Astrocyte (in vitro differentiated cells and primary cell): Measurements from ENCODE around the gene GNRHR. TPM values are rescaled to one million over a fixed set of nuclear protein-coding genes. Genes with fewer than 3 reads are reported as not detected.
"Not testable (repeated sequence)": the region's sequence is repeated elsewhere in the genome, so short reads cannot be mapped to it uniquely, and the experiment has no call there.

Source experiments
- DNase-seq: peaks from one replicate; pipeline ENCODE4 v3.0.0-alpha.2; 2010; ENCODE audit warnings: low read depth
- FAIRE-seq: peaks from 2 replicates; lab custom pipeline; 2011; peaks lifted over from hg19 to GRCh38; lab: Jason Lieb, UNC
- H2AFZ ChIP-seq: 2 replicates; pipeline ENCODE4 v1.6.0; 2012; ENCODE audit warnings: low read depth, low read length, inconsistent platforms
- H3K27ac ChIP-seq: 2 replicates; pipeline ENCODE4 v1.5.1; 2011; ENCODE audit warnings: low read depth, low read length, inconsistent platforms
- H3K27me3 ChIP-seq: 2 replicates; pipeline ENCODE4 v1.6.0; 2011; ENCODE audit warnings: low read length, inconsistent platforms; ENCODE audit not compliant: insufficient read depth
- H3K36me3 ChIP-seq: 2 replicates; pipeline ENCODE4 v1.5.1; 2011; ENCODE audit warnings: low read length, inconsistent platforms; ENCODE audit not compliant: insufficient read depth
- H3K4me1 ChIP-seq: 2 replicates; pipeline ENCODE4 v1.5.1; 2011; ENCODE audit warnings: low read length, inconsistent platforms; ENCODE audit not compliant: insufficient read depth
- H3K4me2 ChIP-seq: 2 replicates; pipeline ENCODE4 v1.6.0; 2012; ENCODE audit warnings: low read length, inconsistent platforms
- H3K4me3 ChIP-seq: 2 replicates; pipeline ENCODE4 v1.5.1; 2011; ENCODE audit warnings: low read depth, mild to moderate bottlenecking, low read length, inconsistent platforms; ENCODE audit not compliant: insufficient read depth
- H3K79me2 ChIP-seq: 2 replicates; pipeline ENCODE4 v1.6.0; 2012; ENCODE audit warnings: mild to moderate bottlenecking, low read length, inconsistent platforms; ENCODE audit not compliant: insufficient read depth
- H3K9ac ChIP-seq: 2 replicates; pipeline ENCODE4 v1.6.0; 2012; ENCODE audit warnings: mild to moderate bottlenecking, low read length, inconsistent platforms
- H3K9me3 ChIP-seq: 2 replicates; pipeline ENCODE4 v1.5.1; 2012; ENCODE audit warnings: low read depth, mild to moderate bottlenecking, low read length, inconsistent platforms; ENCODE audit not compliant: insufficient read depth
- H4K20me1 ChIP-seq: 2 replicates; pipeline ENCODE4 v1.6.0; 2012; ENCODE audit warnings: low read length, inconsistent platforms; ENCODE audit not compliant: insufficient read depth
- H3K27ac Mint-ChIP-seq: one replicate; pipeline ENCODE4 v1.8.0; 2021; ENCODE audit warnings: mild to moderate bottlenecking, mixed read lengths; ENCODE audit not compliant: unreplicated experiment
- H3K27me3 Mint-ChIP-seq: one replicate; pipeline ENCODE4 v1.8.0; 2021; ENCODE audit warnings: low read depth, mixed read lengths; ENCODE audit not compliant: unreplicated experiment
- H3K36me3 Mint-ChIP-seq: one replicate; pipeline ENCODE4 v1.8.0; 2021; ENCODE audit warnings: low read depth, mixed read lengths; ENCODE audit not compliant: unreplicated experiment
- H3K4me1 Mint-ChIP-seq: one replicate; pipeline ENCODE4 v1.8.0; 2021; ENCODE audit warnings: low read depth, mixed read lengths; ENCODE audit not compliant: unreplicated experiment
- H3K4me3 Mint-ChIP-seq: one replicate; pipeline ENCODE4 v1.8.0; 2021; ENCODE audit warnings: mild to moderate bottlenecking, moderate library complexity, mixed read lengths; ENCODE audit not compliant: unreplicated experiment
- H3K9me3 Mint-ChIP-seq: one replicate; pipeline ENCODE4 v1.8.0; 2021; ENCODE audit warnings: mild to moderate bottlenecking, mixed read lengths; ENCODE audit not compliant: unreplicated experiment
- EZH2 ChIP-seq: IDR thresholded peaks from 2 replicates; pipeline ENCODE4 v1.6.1; 2012; ENCODE audit warnings: mild to moderate bottlenecking, low read length, inconsistent platforms; ENCODE audit not compliant: insufficient read depth
- total RNA-seq: library from RNA; stranded (reverse); gene quantifications from 2 replicates; pipeline ENCODE4 v1.2.1, GENCODE V29; 2021
- TF ChIP-seq, protein P1 (sequence below): IDR thresholded peaks from 2 replicates; pipeline ENCODE4 v1.5.1; 2011; ENCODE audit warnings: low read depth, mild to moderate bottlenecking, inconsistent platforms, low read length, moderate library complexity; ENCODE audit not compliant: insufficient read depth

Gene GNRHR
- total RNA-seq, 1 donor from 2014 or later: not detected

DNA sequence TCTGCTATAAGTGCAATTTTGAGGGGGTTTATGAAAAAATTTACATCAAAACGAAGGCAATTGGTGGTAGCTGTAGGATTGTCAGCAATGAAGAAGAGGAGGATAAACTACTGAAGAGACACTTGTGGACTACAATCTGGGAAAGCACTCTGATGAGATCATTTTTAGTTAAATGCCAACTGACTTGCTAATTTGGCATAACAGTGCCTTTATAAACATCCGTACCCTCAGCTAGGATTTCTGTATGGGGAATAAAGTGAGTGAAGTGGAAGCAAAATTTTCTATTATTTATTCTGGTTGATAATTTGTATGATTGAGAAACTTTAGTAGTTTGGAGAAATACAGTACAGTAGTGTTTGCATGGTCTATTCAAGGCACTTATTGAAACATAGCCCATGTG lies 11.2 kb upstream of the GNRHR start:
- Histone ChIP-seq H3K9me3 (no peaks in the 10 kb centered on the region), H3K9ac (no peak overlapping the region), H3K4me2 (no peak overlapping the region), H3K4me1 (no peaks in the 10 kb centered on the region), H3K27me3 (no peaks in the 10 kb centered on the region), H4K20me1 (no peaks in the 10 kb centered on the region), H2AFZ (no peak overlapping the region), H3K36me3 (no peaks in the 10 kb centered on the region), H3K79me2 (no peaks in the 10 kb centered on the region), H3K4me3 (no peak overlapping the region), H3K27ac (no peak overlapping the region)
- Mint-ChIP-seq H3K27ac (no peak overlapping the region), H3K9me3 (no peaks in the 10 kb centered on the region), H3K27me3 (no peaks in the 10 kb centered on the region), H3K4me1 (peaks cover 5% of the 10 kb centered on the region), H3K36me3 (no peaks in the 10 kb centered on the region), H3K4me3 (no peak overlapping the region)
- FAIRE-seq: peak; percentile 29
- TF ChIP-seq, protein P1, sequence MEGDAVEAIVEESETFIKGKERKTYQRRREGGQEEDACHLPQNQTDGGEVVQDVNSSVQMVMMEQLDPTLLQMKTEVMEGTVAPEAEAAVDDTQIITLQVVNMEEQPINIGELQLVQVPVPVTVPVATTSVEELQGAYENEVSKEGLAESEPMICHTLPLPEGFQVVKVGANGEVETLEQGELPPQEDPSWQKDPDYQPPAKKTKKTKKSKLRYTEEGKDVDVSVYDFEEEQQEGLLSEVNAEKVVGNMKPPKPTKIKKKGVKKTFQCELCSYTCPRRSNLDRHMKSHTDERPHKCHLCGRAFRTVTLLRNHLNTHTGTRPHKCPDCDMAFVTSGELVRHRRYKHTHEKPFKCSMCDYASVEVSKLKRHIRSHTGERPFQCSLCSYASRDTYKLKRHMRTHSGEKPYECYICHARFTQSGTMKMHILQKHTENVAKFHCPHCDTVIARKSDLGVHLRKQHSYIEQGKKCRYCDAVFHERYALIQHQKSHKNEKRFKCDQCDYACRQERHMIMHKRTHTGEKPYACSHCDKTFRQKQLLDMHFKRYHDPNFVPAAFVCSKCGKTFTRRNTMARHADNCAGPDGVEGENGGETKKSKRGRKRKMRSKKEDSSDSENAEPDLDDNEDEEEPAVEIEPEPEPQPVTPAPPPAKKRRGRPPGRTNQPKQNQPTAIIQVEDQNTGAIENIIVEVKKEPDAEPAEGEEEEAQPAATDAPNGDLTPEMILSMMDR: no peak
- TF ChIP-seq EZH2: no peak
- DNase-seq: peak; percentile 41

DNA sequence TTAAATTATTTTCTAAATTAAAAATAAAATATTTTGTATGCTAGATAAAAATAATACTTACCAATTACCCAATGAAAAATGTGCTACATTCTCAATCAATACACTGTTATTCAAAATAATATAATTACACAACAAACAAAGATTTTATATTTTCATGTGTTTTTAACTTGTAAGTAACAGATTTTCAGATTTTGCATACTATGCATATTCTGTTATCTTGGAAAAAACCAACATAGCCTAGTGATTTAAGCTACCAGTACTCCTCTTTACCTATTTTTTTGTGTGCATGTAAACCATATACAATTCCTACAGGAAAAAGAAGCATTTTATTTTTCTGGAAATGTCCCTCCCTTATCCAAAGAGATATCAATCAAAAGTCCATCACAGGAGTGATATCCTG lies 10.0 kb upstream of the GNRHR start:
- no peak overlapping the region for H3K4me3 Mint-ChIP-seq
- H3K9me3 ChIP-seq: no peaks in the 10 kb centered on the region
- no peaks in the 10 kb centered on the region for H3K79me2 ChIP-seq
- no peaks in the 10 kb centered on the region for H3K9me3 Mint-ChIP-seq
- DNase-seq: no peak
- H2AFZ ChIP-seq: no peak overlapping the region
- no peak overlapping the region for H3K4me3 ChIP-seq
- no peaks in the 10 kb centered on the region for H3K36me3 Mint-ChIP-seq
- H3K9ac ChIP-seq: no peak overlapping the region
- no peaks in the 10 kb centered on the region for H3K36me3 ChIP-seq
- peaks cover 5% of the 10 kb centered on the region for H3K4me1 Mint-ChIP-seq
- no peaks in the 10 kb centered on the region for H3K27me3 ChIP-seq
- no peak overlapping the region for H3K27ac Mint-ChIP-seq
- H3K27me3 Mint-ChIP-seq: no peaks in the 10 kb centered on the region
- no peak for TF ChIP-seq EZH2
- TF ChIP-seq, protein P1: no peak
- H3K27ac ChIP-seq: no peak overlapping the region
- no peaks in the 10 kb centered on the region for H4K20me1 ChIP-seq
- H3K4me1 ChIP-seq: no peaks in the 10 kb centered on the region
- no peak overlapping the region for H3K4me2 ChIP-seq
- FAIRE-seq: no peak

DNA sequence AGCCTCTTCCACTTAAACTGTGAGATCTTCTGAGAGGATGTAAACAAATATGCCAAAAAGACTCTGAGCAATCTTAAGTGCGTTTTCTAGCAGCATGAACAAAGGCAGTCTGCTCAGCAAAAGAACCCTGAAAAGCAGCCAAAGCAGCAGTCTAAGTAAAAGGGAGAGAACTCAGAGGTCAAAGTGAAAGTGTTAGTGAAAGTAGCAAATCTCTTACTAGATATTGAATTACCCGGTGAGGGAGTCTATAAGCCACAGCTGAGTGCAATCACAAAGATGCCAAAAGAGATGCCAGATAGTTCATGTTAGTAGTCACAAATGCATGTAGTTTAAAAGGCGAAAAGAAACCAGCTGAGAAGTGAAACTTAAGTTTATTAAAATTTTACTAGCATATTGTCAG lies 7.9 kb upstream of the GNRHR start:
- peak overlapping the region; percentile 11 for H3K4me3 ChIP-seq
- peaks cover 5% of the 10 kb centered on the region for H3K4me1 Mint-ChIP-seq
- H3K36me3 ChIP-seq: no peaks in the 10 kb centered on the region
- peak; percentile 56 for DNase-seq
- H3K36me3 Mint-ChIP-seq: no peaks in the 10 kb centered on the region
- H3K4me1 ChIP-seq: no peaks in the 10 kb centered on the region
- peak overlapping the region; percentile 50 for H2AFZ ChIP-seq
- no peaks in the 10 kb centered on the region for H3K79me2 ChIP-seq
- H3K27me3 Mint-ChIP-seq: no peaks in the 10 kb centered on the region
- H4K20me1 ChIP-seq: no peaks in the 10 kb centered on the region
- no peaks in the 10 kb centered on the region for H3K9me3 Mint-ChIP-seq
- no peaks in the 10 kb centered on the region for H3K27me3 ChIP-seq
- H3K4me3 Mint-ChIP-seq: no peak overlapping the region
- H3K9ac ChIP-seq: no peak overlapping the region
- H3K27ac ChIP-seq: no peak overlapping the region
- peak overlapping the region; percentile 72 for H3K4me2 ChIP-seq
- no peaks in the 10 kb centered on the region for H3K9me3 ChIP-seq
- FAIRE-seq: no peak
- H3K27ac Mint-ChIP-seq: no peak overlapping the region
- TF ChIP-seq, protein P1: no peak
- no peak for TF ChIP-seq EZH2

DNA sequence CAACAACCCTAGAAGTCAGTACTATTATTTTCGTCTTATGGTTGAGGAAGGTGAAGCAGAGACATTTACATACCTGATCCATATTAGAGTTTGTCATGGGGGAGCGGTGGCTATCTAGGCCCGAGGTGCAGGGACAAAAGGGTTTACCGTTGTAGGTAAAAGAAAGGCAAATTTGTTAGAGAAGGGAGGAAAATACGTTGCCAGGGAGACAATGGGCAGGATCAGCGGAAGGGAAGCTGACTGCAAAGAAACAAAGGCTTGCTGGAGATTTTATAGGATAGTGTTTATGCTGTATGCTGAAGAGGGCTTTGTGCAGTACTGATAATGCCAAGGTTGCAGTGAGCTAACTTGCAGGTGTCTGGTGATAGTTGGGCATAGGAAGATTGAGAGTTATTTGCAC lies 2.8 kb upstream of the GNRHR start:
- H3K9ac ChIP-seq, DNase-seq, H3K27me3 Mint-ChIP-seq, H3K27me3 ChIP-seq, H3K79me2 ChIP-seq, H3K4me3 Mint-ChIP-seq, H4K20me1 ChIP-seq, H3K4me1 ChIP-seq, H2AFZ ChIP-seq, H3K27ac Mint-ChIP-seq, H3K9me3 Mint-ChIP-seq, H3K4me1 Mint-ChIP-seq, H3K27ac ChIP-seq, H3K36me3 Mint-ChIP-seq, FAIRE-seq, H3K4me3 ChIP-seq, H3K9me3 ChIP-seq, H3K4me2 ChIP-seq, H3K36me3 ChIP-seq: not testable (repeated sequence)
